Measurements from ENCODE around the gene ANGPT4.
A peak's percentile ranks its signal among the peaks of the same experiment; 100 is the strongest.

The ANGPT4 gene

GRCh38 chr20:839015-839414, 77.1 kb downstream of the ANGPT4 start:
- H3K79me2 ChIP-seq (ENCODE audit: insufficient read depth, low read length), result no peaks in the 10 kb centered on the region

GRCh38 chr20:836190-836589, 79.9 kb downstream of the ANGPT4 start:
- Histone ChIP-seq H4K20me1 (ENCODE audit: insufficient read depth, low read length) (no peaks in the 10 kb centered on the region), H3K9me3 (ENCODE audit: low read length) (no peaks in the 10 kb centered on the region), H2AFZ (ENCODE audit: low read length) (no peak overlapping the region), H3K9me2 (ENCODE audit: low read depth, low read length) (no peaks in the 10 kb centered on the region), H3K9ac (ENCODE audit: low read length) (no peak overlapping the region), H3K4me2 (ENCODE audit: low read length) (no peak overlapping the region), H3K79me2 (ENCODE audit: insufficient read depth, low read length) (no peaks in the 10 kb centered on the region), H3K4me3 (ENCODE audit: low read depth, low read length, poor library complexity, severe bottlenecking) (no peak overlapping the region), H3K36me3 (ENCODE audit: insufficient read depth, low read length) (no peaks in the 10 kb centered on the region), H3K27ac (ENCODE audit: low read depth, low read length, poor library complexity, severe bottlenecking) (no peak overlapping the region), H3K4me1 (ENCODE audit: insufficient read depth, low read length, severe bottlenecking) (peaks cover 29% of the 10 kb centered on the region), H3F3A (ENCODE audit: insufficient read depth, low read length) (no peaks in the 10 kb centered on the region), H3K27me3 (ENCODE audit: insufficient read depth, low read length) (no peaks in the 10 kb centered on the region; the same call in 1 of the 2 replicates)
- TF ChIP-seq EZH2 (IDR thresholded peaks at IDR 0.05; ENCODE audit: borderline replicate concordance, low read length), result no peak
- TF ChIP-seq, protein P1, sequence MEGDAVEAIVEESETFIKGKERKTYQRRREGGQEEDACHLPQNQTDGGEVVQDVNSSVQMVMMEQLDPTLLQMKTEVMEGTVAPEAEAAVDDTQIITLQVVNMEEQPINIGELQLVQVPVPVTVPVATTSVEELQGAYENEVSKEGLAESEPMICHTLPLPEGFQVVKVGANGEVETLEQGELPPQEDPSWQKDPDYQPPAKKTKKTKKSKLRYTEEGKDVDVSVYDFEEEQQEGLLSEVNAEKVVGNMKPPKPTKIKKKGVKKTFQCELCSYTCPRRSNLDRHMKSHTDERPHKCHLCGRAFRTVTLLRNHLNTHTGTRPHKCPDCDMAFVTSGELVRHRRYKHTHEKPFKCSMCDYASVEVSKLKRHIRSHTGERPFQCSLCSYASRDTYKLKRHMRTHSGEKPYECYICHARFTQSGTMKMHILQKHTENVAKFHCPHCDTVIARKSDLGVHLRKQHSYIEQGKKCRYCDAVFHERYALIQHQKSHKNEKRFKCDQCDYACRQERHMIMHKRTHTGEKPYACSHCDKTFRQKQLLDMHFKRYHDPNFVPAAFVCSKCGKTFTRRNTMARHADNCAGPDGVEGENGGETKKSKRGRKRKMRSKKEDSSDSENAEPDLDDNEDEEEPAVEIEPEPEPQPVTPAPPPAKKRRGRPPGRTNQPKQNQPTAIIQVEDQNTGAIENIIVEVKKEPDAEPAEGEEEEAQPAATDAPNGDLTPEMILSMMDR (IDR thresholded peaks at IDR 0.05; ENCODE audit: low read length), result no peak

More at GRCh38 chr20:839015-839414, 77.1 kb downstream of the ANGPT4 start:
- Histone ChIP-seq H3K27me3 (ENCODE audit: insufficient read depth, low read length) (no peaks in the 10 kb centered on the region; the same call in 1 of the 2 replicates), H2AFZ (ENCODE audit: low read length) (no peak overlapping the region), H3K36me3 (ENCODE audit: insufficient read depth, low read length) (no peaks in the 10 kb centered on the region), H3K4me1 (ENCODE audit: insufficient read depth, low read length, severe bottlenecking) (peaks cover 35% of the 10 kb centered on the region), H3K4me3 (ENCODE audit: low read depth, low read length, poor library complexity, severe bottlenecking) (no peak overlapping the region), H4K20me1 (ENCODE audit: insufficient read depth, low read length) (no peaks in the 10 kb centered on the region), H3K9me3 (ENCODE audit: low read length) (no peaks in the 10 kb centered on the region), H3K27ac (ENCODE audit: low read depth, low read length, poor library complexity, severe bottlenecking) (no peak overlapping the region), H3K9me2 (ENCODE audit: low read depth, low read length) (no peaks in the 10 kb centered on the region), H3F3A (ENCODE audit: insufficient read depth, low read length) (no peaks in the 10 kb centered on the region), H3K9ac (ENCODE audit: low read length) (no peak overlapping the region), H3K4me2 (ENCODE audit: low read length) (no peak overlapping the region)
- TF ChIP-seq, protein P1 (IDR thresholded peaks at IDR 0.05; ENCODE audit: low read length), result no peak
- no peak for TF ChIP-seq EZH2 (IDR thresholded peaks at IDR 0.05; ENCODE audit: borderline replicate concordance, low read length)

DNA sequence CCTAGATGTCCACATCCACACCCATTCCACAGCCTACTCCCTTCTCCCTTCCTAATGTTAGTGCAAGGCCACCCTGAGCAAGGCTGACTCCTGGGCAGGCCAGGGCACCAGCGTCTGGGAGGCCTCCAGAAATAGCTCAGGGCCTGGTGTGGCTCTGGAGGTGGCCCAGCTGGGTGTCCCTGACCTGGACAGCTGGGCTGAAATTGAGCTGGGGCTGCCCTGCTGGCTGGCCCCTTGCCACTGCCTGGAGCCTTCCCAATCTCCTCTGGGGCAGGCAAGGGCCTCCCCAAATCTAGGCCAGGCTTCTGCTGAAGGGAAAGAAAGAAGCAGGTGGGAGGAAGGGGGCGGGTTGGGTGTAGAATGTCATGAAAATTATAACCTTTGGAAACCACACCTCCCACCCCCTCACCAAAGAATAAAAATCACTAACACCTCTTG, 80.5 kb downstream of the ANGPT4 start:
- H3K79me2 ChIP-seq (ENCODE audit: insufficient read depth, low read length), result no peaks in the 10 kb centered on the region
- no peaks in the 10 kb centered on the region; the same call in 1 of the 2 replicates for H3K27me3 ChIP-seq (ENCODE audit: insufficient read depth, low read length)
- no peaks in the 10 kb centered on the region for H3K9me3 ChIP-seq (ENCODE audit: low read length)
- H3K9me2 ChIP-seq (ENCODE audit: low read depth, low read length), result no peaks in the 10 kb centered on the region
- no peaks in the 10 kb centered on the region for H4K20me1 ChIP-seq (ENCODE audit: insufficient read depth, low read length)
- peaks cover 24% of the 10 kb centered on the region for H3K4me1 ChIP-seq (ENCODE audit: insufficient read depth, low read length, severe bottlenecking)
- peak overlapping the region; percentile 9 for H3K4me3 ChIP-seq (ENCODE audit: low read depth, low read length, poor library complexity, severe bottlenecking)
- no peak overlapping the region for H3K27ac ChIP-seq (ENCODE audit: low read depth, low read length, poor library complexity, severe bottlenecking)
- no peaks in the 10 kb centered on the region for H3F3A ChIP-seq (ENCODE audit: insufficient read depth, low read length)
- H2AFZ ChIP-seq (ENCODE audit: low read length), result no peak overlapping the region
- H3K9ac ChIP-seq (ENCODE audit: low read length), result no peak overlapping the region
- TF ChIP-seq EZH2 (IDR thresholded peaks at IDR 0.05; ENCODE audit: borderline replicate concordance, low read length), result no peak
- TF ChIP-seq, protein P1 (IDR thresholded peaks at IDR 0.05; ENCODE audit: low read length), result no peak
- H3K36me3 ChIP-seq (ENCODE audit: insufficient read depth, low read length), result no peaks in the 10 kb centered on the region
- H3K4me2 ChIP-seq (ENCODE audit: low read length), result no peak overlapping the region

All from OCI-LY1 (cell line).